Measurements from ENCODE around the gene PRKCA. TPM values are rescaled to one million over a fixed set of nuclear protein-coding genes. Genes with fewer than 3 reads are reported as not detected.

The PRKCA gene
- total and polyA plus RNA-seq, 9 of the 15 experiments (the other 6 are each of a cell fraction or from before 2014, with no cell fraction given): 3.2 to 33.0 (median 17.8) TPM

GRCh38 chr17:66302761-66303626 is 581 bp downstream of the PRKCA start (continued):
- no peak for TF ChIP-seq SIX5 (IDR thresholded peaks at IDR 0.05; ENCODE audit: borderline replicate concordance in 1 of 2, insufficient read depth in 1 of 2, low read depth in 1 of 2, low read length in 2 of 2)
- TF ChIP-seq ESRRA (IDR thresholded peaks at IDR 0.05; ENCODE audit: borderline replicate concordance, low read depth): no peak
- TF ChIP-seq TBP (optimal IDR thresholded peaks at IDR 0.05; ENCODE audit: low read depth, low read length): no peak
- TF ChIP-seq ZNF830 (CRISPR knock-in tag; IDR thresholded peaks at IDR 0.05): no peak
- no peak for TF ChIP-seq TSC22D4 (tag; IDR thresholded peaks at IDR 0.05)
- no peak for TF ChIP-seq ZNF785 (CRISPR knock-in tag; IDR thresholded peaks at IDR 0.05)
- no peak for TF ChIP-seq ZNF407 (IDR thresholded peaks at IDR 0.05; ENCODE audit: low read depth)
- no peak for TF ChIP-seq RCOR1 (IDR thresholded peaks at IDR 0.05; ENCODE audit: borderline replicate concordance in 1 of 2, low read depth in 2 of 2, low read length in 2 of 2)
- TF ChIP-seq KLF1 (tag; IDR thresholded peaks at IDR 0.05): no peak
- no peak for TF ChIP-seq MCM3 (IDR thresholded peaks at IDR 0.05)
- TF ChIP-seq GABPB2 (CRISPR knock-in tag; conservative IDR thresholded peaks at IDR 0.05): no peak
- TF ChIP-seq JUNB (CRISPR knock-in tag; conservative IDR thresholded peaks at IDR 0.05): no peak
- no peak for TF ChIP-seq MXD1 (CRISPR knock-in tag; IDR thresholded peaks at IDR 0.05; ENCODE audit: borderline replicate concordance, poor library complexity, severe bottlenecking)

Data from K562 (cell line).